ENCODE data around the gene PCYOX1L.

DNA sequence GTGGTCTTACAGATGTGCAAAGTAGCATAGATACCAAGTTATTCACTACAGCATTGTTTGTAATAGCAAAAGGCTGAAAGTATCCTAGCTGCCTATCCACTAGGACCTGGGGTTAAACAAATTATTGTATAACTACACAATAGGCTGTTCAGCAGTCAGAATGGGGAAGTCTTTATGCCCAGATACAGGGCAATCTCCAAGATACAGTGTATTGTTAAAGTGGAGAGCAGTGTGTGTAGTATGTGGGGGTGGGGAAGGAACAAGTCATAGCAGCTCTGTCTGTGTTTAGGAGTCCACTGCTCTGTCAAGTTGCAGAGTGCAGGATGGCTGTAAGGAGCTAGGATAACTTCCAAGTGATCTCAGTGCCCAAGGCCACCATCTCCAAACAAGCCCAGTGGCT is 5.5 kb downstream of the PCYOX1L start:
- TF ChIP-seq ZBTB33 (IDR thresholded peaks at IDR 0.05; ENCODE audit: extremely low read depth, insufficient replicate concordance, low read length) (no peak), EZH2 (IDR thresholded peaks at IDR 0.05) (no peak), POLR2A (IDR thresholded peaks at IDR 0.05; ENCODE audit: borderline replicate concordance, extremely low read depth, insufficient read depth, insufficient read length) (no peak)
- TF ChIP-seq, protein P1, sequence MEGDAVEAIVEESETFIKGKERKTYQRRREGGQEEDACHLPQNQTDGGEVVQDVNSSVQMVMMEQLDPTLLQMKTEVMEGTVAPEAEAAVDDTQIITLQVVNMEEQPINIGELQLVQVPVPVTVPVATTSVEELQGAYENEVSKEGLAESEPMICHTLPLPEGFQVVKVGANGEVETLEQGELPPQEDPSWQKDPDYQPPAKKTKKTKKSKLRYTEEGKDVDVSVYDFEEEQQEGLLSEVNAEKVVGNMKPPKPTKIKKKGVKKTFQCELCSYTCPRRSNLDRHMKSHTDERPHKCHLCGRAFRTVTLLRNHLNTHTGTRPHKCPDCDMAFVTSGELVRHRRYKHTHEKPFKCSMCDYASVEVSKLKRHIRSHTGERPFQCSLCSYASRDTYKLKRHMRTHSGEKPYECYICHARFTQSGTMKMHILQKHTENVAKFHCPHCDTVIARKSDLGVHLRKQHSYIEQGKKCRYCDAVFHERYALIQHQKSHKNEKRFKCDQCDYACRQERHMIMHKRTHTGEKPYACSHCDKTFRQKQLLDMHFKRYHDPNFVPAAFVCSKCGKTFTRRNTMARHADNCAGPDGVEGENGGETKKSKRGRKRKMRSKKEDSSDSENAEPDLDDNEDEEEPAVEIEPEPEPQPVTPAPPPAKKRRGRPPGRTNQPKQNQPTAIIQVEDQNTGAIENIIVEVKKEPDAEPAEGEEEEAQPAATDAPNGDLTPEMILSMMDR (IDR thresholded peaks at IDR 0.05 in 2 of 3, conservative IDR thresholded peaks at IDR 0.05 in 1 of 3; ENCODE audit: borderline replicate concordance in 1 of 3, insufficient read depth in 1 of 3, low read depth in 2 of 3, low read length in 2 of 3), result no peak
